Calu3 (cell line): Measurements from ENCODE around the gene GRIK2. TPM values are rescaled to one million over a fixed set of nuclear protein-coding genes. Genes with fewer than 3 reads are reported as not detected.

Source experiments
- BruUV-seq: library from RNA; stranded (reverse); fragments of 400-500 nt; replicated peaks from 2 replicates; lab custom pipeline; 2021; lab: Mats Ljungman, UMichigan
- CTCF ChIA-PET: fragments of 300-600 bp; sonication (Branson Sonifier 250); formaldehyde crosslinking; loops from one replicate; lab custom pipeline; 2022; ENCODE audit warnings: antibody characterized with exemption; lab: Charles Lee
- DNase-seq: peaks from one replicate; pipeline ENCODE4 v3.0.0; 2022
- H3K27ac Mint-ChIP-seq: one replicate; pipeline ENCODE4 v1.8.0; 2022; ENCODE audit warnings: mixed read lengths; ENCODE audit not compliant: unreplicated experiment
- H3K27me3 Mint-ChIP-seq: one replicate; pipeline ENCODE4 v1.8.0; 2022; ENCODE audit warnings: mixed read lengths; ENCODE audit not compliant: unreplicated experiment
- H3K36me3 Mint-ChIP-seq: one replicate; pipeline ENCODE4 v1.8.0; 2022; ENCODE audit warnings: mild to moderate bottlenecking, moderate library complexity, mixed read lengths; ENCODE audit not compliant: insufficient read depth, unreplicated experiment
- H3K4me1 Mint-ChIP-seq: one replicate; pipeline ENCODE4 v1.8.0; 2022; ENCODE audit warnings: mild to moderate bottlenecking, low read depth, mixed read lengths; ENCODE audit not compliant: unreplicated experiment
- H3K4me3 Mint-ChIP-seq: one replicate; pipeline ENCODE4 v1.8.0; 2022; ENCODE audit warnings: mild to moderate bottlenecking, low read depth, moderate library complexity, mixed read lengths; ENCODE audit not compliant: unreplicated experiment
- H3K9me3 Mint-ChIP-seq: one replicate; pipeline ENCODE4 v1.8.0; 2022; ENCODE audit warnings: low read depth, mixed read lengths; ENCODE audit not compliant: unreplicated experiment
- intact Hi-C: fragments of 100-400 bp; cut with micrococcal nuclease; formaldehyde crosslinking; loops from one replicate; pipeline ENCODE4 v1.10.0; 2022; ENCODE audit not compliant: unreplicated experiment
- total RNA-seq: library from RNA; stranded (reverse); gene quantifications from 2 replicates; pipeline ENCODE4 v1.2.3, GENCODE V29; 2022
- TF ChIP-seq, protein P1 (sequence below): fragments of 200-600 bp; IDR thresholded peaks from one replicate; pipeline ENCODE4 v1.8.0; 2022; ENCODE audit warnings: antibody characterized with exemption; ENCODE audit not compliant: unreplicated experiment

Gene GRIK2
- total RNA-seq, 1 experiment from 2014 or later: 3.3 TPM

DNA sequence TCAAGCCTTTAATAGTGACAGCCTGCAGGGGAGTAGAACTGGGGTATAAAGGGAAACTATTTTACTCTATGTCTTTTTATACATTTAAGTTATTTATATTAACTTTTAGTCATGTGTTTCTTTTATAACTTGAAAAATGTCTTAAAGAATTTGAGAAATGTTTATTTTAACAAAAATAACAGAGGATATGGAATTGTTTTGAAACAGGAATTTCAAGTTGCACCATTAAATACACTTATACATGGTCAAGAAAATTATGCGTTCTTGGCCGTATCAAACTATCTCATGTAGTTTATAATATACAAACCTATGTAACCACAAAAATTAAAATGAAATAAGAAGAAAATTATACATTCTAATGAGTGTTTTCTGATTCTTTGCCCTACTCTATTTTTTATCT is 282.7 kb downstream of the GRIK2 start:
- Mint-ChIP-seq H3K4me3 (no peak overlapping the region), H3K27me3 (no peaks in the 10 kb centered on the region), H3K27ac (no peak overlapping the region), H3K4me1 (no peaks in the 10 kb centered on the region), H3K36me3 (no peaks in the 10 kb centered on the region), H3K9me3 (no peaks in the 10 kb centered on the region)
- TF ChIP-seq, protein P1, sequence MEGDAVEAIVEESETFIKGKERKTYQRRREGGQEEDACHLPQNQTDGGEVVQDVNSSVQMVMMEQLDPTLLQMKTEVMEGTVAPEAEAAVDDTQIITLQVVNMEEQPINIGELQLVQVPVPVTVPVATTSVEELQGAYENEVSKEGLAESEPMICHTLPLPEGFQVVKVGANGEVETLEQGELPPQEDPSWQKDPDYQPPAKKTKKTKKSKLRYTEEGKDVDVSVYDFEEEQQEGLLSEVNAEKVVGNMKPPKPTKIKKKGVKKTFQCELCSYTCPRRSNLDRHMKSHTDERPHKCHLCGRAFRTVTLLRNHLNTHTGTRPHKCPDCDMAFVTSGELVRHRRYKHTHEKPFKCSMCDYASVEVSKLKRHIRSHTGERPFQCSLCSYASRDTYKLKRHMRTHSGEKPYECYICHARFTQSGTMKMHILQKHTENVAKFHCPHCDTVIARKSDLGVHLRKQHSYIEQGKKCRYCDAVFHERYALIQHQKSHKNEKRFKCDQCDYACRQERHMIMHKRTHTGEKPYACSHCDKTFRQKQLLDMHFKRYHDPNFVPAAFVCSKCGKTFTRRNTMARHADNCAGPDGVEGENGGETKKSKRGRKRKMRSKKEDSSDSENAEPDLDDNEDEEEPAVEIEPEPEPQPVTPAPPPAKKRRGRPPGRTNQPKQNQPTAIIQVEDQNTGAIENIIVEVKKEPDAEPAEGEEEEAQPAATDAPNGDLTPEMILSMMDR: no peak
- intact Hi-C loops: no loop called here
- DNase-seq: no peak
- BruUV-seq: no TSS peak
- CTCF ChIA-PET: no interaction called here

DNA sequence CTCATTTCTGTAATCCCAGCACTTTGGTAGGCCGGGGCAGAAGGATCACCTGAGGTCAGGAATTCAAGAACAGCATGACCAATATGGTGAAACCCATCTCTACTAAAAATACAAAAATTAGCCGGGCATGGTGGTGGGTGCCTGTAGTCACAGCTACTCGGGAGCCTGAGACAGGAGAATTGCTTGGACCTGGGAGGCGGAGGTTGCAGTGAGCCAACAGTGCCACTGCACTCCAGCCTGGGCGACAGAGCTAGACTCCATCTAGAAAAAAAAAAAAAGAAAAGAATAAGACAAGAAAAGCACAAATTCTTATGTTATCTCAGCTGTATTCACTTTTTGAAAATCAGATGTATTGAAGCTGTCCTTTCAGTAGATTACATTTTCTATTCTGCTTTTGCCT is 289.4 kb downstream of the GRIK2 start:
- Mint-ChIP-seq H3K36me3 (no peaks in the 10 kb centered on the region), H3K4me1 (no peaks in the 10 kb centered on the region), H3K9me3 (no peaks in the 10 kb centered on the region), H3K27me3 (no peaks in the 10 kb centered on the region), H3K27ac (no peak overlapping the region), H3K4me3 (no peak overlapping the region)
- TF ChIP-seq, protein P1: no peak
- intact Hi-C loops: no loop called here
- CTCF ChIA-PET: no interaction called here
- DNase-seq: no peak
- BruUV-seq: no TSS peak

DNA sequence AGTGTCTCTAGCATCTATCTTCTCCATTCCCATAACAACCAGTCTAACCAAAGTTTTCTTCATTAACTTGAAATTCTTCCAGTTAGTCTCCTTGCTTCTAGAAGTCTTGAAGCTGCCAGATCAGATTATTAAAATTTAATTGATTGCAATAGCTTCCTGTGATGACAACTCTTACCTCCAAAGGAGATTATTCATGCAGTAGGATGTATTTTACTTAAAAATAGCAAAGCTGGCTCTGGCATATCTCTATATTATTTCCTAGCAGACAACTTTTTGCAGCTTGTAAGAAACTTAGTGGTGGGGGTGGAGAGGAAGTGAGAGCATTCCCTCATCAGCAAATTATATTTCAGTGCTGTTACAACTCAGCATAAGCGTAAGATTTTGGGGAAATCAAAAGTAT is 290.4 kb downstream of the GRIK2 start:
- H3K36me3 Mint-ChIP-seq: no peaks in the 10 kb centered on the region
- CTCF ChIA-PET: no interaction called here
- no peak for DNase-seq
- TF ChIP-seq, protein P1: no peak
- intact Hi-C loops: no loop called here
- no peaks in the 10 kb centered on the region for H3K4me1 Mint-ChIP-seq
- no peak overlapping the region for H3K27ac Mint-ChIP-seq
- H3K9me3 Mint-ChIP-seq: no peaks in the 10 kb centered on the region
- H3K4me3 Mint-ChIP-seq: no peak overlapping the region
- no peaks in the 10 kb centered on the region for H3K27me3 Mint-ChIP-seq
- no TSS peak for BruUV-seq

DNA sequence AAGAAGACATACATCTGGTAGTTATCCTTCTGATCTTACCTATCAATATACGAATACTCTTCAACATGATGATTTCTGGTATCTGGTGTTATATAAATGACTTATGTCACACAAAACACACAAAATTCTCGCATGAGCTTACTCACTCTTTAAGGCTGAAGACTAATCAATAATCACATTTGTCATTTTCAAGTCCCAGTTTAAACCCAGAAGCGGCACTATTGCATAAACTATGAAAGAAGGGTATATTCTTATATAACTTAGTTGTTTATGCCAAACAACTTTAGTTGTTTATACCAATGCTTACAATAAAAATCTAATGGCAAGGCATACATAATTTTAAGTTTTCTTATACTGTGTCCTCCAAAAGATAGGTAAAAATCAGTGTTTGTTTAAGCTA is 293.1 kb downstream of the GRIK2 start:
- no peaks in the 10 kb centered on the region for H3K9me3 Mint-ChIP-seq
- no peak overlapping the region for H3K4me3 Mint-ChIP-seq
- no TSS peak for BruUV-seq
- H3K36me3 Mint-ChIP-seq: no peaks in the 10 kb centered on the region
- CTCF ChIA-PET: no interaction called here
- TF ChIP-seq, protein P1: no peak
- intact Hi-C loops: no loop called here
- DNase-seq: no peak
- no peaks in the 10 kb centered on the region for H3K4me1 Mint-ChIP-seq
- H3K27me3 Mint-ChIP-seq: no peaks in the 10 kb centered on the region
- no peak overlapping the region for H3K27ac Mint-ChIP-seq
